NOMO-1 treated with DMSO at 0.1 percent for 48 hours (cell line): ENCODE measurements around the gene ZPBP2.
"Not testable (repeated sequence)": the region's sequence is repeated elsewhere in the genome, so short reads cannot be mapped to it uniquely, and the experiment has no call there.

Experiments
- DNase-seq: peaks from one replicate; lab custom pipeline; 2025; ENCODE audit not compliant: unreplicated experiment; lab: John Stamatoyannopoulos, UW

The ZPBP2 gene, protein sequence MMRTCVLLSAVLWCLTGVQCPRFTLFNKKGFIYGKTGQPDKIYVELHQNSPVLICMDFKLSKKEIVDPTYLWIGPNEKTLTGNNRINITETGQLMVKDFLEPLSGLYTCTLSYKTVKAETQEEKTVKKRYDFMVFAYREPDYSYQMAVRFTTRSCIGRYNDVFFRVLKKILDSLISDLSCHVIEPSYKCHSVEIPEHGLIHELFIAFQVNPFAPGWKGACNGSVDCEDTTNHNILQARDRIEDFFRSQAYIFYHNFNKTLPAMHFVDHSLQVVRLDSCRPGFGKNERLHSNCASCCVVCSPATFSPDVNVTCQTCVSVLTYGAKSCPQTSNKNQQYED

DNA sequence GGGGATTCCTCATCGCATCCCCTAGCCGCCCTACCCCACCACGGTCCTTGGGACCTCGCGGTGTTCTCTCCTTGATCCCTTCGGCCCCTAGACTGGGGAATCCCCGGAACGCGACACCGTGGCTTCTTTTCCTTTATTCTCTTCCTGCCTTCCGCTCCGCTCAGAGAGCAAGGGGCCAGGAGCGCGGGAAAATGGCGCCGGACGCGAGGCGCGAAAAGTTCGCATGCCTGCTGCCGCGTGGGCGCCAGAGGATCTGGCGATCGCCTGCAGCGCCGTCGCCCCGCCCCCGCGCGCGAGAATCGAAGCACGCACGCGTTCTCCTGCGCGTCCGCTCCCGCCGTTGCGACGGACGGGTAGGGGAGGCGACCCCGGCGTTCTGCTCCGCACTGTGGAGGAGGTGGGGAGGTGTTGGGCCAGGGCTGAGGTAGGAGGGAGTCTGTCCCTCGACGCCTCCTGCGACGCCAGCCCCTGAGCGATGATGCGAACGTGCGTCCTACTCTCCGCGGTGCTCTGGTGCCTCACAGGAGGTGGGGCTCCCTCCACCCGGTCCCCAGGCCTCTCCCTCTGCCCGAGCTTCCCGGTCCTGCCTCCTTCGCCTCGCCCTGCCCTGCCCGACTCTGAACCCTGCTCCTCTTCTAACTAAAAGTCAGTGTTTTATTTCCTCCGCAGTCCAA is at the start of gene ZPBP2:
ZPBP2 (plus strand) TSS at position 323 of the 674 bp plus-strand sequence; CDS start at position 476, 153 bp downstream.
- no peak for DNase-seq

DNA sequence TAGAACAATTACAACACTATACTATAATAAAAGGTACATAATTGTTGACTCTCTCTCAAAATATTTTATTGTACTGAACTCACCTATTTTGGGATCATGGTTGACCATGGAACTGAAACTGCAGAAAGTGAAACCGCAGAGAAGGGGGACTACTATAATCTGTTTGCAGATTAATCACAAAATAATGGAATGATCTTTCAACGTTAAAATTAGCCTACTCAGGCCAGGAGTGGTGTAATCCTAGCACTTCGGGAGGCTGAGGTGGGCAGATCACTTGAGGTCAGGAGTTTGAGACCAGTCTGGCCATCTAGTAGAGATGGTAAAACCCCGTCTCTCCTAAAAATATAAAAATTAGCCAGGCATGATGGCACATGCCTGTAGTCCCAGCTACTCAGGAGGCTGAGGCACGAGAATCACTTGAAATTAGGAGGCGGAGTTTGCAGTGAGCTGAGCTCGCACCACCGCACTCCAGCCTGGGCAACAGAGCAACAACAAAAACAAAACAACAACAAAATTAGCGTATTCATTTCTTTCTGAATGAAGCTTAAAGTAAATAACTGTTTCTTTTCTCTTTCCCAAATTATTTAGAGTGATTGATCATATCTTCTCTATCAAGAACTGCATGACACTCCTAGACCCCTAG is 49.5 kb upstream of the ZPBP2 start:
- DNase-seq, result no peak

DNA sequence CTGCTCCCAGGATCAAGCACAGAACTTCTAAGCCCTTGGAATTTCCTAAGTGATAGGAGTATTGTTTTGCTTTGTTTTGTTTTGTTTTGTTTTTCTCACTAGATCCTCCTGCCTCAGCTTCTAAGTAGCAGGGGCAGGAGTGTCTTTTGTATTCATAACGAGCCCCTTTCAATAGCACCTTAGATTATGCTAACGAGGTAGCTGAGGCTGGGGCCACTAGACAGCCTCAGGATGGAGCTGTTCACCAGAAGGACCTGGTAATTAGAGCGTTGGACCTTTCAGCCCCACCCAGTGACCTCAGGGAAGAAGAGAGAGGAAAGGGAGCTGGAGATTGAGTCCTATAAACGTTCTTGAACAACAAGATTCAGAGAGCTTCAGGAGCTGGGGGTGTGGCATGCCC is 47.5 kb upstream of the ZPBP2 start:
- no peak for DNase-seq

DNA sequence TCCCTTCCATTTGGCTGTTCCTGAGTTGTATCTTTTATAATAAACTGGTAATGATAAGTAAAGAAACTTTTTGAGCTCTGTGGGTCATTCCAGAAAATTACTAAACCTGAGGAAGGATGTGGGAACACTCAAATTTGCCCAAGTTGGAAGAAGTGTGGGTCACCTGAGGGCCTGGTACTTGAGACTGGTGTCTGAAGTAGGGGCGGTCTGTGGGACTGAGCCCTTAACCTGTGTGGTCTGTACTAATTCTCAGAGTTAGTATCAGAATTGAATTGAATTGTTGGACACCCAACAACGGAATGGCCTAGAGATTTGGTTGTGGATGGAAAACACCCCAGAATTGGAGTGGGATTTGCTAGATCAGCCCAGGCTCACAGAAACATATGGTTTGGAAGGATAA is 47.0 kb upstream of the ZPBP2 start:
- DNase-seq, result no peak

DNA sequence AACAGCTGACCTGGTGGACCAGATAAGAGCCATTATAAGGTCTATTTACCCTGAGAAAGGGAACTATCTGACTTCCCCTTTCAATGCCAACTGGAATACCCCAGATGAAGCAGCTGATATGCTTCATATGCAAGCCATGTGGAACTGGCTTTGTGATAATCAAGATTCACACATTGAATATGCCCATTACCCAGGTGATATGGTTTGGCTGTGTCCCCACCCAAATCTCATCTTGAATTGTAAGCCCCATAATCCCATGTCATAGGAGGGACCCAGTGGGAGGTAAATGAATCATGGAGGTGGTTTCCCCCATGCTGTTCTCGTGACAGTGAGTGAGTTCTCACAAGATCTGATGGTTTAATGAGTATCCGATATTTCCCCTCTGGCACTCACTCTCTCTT is 46.0 kb upstream of the ZPBP2 start:
- no peak for DNase-seq

DNA sequence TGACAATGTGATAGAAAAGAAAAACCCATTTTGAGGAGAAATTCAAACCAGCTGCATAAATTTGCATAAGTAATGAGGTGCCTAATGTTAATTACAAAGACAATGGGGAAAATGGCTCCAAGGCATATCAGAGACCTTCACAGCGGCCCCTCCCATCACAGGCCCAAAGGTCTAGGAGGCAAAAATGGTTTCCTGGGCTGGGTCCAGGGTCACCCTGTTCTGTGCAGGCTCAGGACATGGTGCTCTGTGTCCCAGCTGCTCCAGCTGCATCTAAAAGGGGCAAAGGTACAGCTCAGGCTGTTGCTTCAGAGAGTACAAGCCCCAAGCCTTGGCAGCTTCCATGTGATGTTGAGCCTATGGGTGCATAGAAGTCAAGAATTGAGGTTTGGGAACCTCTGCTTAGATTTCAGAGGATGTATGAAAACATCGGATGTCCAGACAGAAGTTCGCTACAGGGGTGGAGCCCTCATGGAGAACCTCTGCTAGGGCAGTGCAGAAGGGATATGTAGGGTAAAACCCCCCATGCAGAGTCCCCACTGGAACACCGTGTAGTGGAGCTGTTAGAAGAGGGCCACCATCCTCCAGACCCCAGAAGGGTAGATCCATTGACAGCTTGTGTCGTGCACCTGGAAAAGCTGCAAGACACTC is 44.5 kb upstream of the ZPBP2 start:
- no peak for DNase-seq

DNA sequence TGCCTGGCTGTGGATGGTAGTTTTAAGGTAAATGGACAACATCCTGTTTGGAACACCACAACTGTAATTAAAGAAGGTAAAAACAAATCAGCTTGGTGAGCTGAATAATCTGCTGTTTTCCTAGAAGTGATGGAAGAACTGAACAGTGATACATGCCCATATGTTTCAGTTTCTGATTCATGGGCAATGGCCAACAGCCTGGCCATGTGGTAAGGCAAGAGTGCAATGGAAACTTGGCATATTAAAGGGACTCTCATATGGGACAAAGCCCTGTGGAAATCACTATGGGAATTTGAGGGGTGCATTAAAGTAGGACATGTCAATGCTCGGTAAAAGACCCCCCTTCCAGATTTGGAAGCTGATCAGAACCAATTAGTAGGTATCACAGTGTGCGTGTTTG is 41.7 kb upstream of the ZPBP2 start:
- no peak for DNase-seq

DNA sequence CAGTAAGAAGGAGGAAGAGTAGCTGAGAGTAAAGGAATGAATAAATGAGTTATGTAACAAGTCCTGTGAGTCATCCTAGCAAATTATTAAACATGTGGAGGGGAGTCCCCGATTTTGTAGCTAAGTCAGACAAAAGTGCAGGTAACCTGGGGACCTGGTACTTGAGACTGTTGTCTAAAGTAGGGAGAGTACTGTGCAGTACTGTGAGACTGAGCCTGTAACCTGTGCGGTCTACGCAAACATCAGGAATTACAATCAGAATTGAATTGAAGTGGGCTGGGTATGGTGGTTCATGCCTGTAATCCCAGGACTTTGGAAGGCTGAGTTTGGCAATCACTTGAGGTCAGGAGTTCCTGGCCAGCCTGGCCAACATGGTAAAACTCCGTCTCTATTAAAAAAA is 39.6 kb upstream of the ZPBP2 start:
- DNase-seq, result no peak

DNA sequence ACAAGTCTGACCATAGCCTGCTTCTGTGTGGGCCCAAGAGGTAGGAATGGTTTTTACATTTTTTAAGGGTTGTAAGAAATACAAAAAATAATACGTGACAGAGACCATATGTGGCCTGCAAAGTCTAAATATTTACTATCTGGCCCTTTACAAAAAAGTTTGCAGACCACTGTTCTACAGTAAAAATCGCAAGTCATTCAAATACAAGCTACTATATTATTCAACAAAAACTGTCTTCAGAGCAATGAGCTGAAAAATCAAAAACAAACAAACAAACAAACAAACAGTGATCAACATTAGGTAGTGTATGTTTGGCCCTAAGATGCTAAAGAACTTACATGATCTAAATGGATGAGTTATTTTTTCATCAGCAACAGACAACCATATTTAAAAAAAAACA is 36.4 kb upstream of the ZPBP2 start:
- no peak for DNase-seq

DNA sequence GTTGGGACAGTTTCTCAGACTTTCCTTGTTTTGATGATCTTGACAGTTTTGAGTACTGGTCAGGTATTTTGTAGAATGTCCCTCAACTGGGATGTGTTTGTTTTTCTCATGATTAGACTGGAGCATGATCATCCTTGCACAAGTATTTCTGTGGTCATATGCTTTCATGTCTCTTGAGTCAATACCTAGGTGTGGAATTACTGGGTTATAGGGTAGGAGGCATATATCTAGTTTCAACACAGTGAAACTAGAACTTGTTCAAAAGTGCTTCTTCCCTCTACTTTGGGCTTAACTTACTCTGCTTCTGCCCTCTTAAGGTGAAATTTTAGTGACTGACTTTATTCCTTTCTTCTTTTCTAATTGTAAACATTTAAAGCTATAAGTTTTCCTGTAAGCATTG is 34.0 kb upstream of the ZPBP2 start:
- DNase-seq, result no peak

DNA sequence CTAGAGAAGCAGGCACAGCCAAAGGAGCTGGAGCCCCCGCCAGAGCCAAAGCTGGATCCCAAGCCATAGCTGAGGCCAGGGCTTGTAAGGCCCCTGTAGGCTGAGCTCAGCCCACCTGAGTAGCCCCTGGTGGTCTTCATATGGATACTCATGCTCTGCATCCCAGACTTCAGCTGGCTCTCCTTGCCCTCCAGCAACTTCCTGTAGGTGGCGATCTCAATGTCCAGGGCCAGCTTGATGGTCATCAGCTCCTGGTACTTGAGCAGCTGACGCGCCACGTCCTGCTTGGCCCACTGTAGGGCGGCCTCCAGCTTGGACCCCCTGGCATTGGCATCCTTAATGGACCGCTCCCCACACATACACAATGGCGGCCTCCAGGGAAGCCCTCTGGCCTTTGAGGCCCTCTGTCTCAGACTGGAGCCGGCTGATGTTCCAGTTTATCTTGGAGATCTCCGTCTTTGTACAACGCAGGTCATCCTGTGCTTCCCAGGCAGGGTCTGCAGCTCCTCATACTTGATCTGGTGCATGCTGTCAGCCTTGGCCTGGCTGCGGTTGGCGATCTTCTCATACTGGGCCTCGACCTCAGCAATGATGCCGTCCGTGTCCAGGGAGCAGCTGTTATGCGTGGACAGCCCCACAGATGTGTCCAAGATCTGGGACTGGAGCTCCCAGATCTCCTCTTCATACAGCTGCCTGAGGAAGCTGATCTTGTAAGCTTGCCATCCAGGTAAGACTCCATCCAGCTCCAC is 32.8 kb upstream of the ZPBP2 start:
- DNase-seq, result no peak

DNA sequence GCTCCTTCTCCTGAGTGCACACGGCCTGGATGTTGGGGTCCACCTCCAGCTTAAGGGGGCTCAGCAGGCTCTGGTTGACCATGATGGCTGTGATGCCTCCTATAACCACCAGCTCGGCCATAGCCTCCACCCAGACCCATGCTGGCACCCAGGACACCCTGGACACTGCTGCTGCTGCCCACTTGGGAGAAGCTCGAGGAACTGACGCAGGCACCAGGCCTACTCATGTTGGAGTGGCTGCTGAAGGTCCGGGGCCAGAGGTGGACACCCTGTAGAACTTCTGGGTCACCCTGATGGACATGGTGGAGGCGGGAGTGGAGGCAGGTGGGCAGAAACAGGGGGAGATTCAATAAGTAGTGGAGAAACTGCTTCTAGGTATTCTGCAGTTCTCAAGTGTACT is 31.9 kb upstream of the ZPBP2 start:
- DNase-seq, result no peak

DNA sequence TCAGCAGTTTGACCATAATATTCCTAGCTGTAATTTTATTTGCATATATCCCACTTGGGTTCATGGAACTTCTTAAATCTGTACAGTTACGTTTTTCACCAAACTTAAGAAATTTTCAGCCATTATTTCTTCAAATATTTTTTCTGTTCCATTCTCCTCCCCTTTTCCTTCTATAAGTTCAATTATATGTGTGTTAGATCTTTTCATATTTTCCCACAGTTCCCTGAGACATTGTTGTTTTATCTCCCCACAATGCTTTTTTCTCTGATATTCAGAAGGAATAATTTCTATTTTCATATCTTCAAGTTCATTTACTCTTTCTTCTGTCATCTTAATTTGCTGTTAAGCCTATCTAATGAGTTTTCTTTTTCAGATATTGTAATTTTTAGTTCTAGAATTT is 29.9 kb upstream of the ZPBP2 start:
- DNase-seq, result no peak

DNA sequence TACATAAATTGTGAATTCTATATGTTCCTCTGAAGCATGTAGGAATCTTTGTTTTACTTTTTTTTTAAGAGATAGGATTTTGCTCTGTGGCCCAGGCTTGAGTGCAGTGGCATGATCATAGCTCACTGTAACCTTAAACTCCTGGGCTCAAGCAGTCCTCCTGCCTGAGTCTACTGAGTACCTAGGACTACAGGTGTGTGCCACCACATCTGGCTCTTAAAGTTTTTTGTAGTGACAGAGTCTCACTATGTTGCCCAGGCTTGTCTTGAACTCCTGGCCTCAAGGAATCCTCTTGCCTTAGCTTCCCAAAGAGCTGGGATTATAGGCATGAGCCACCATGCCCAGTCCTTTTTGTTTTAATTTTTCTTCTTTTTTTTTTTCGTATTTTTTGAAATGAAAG is 29.2 kb upstream of the ZPBP2 start:
- DNase-seq, result no peak

DNA sequence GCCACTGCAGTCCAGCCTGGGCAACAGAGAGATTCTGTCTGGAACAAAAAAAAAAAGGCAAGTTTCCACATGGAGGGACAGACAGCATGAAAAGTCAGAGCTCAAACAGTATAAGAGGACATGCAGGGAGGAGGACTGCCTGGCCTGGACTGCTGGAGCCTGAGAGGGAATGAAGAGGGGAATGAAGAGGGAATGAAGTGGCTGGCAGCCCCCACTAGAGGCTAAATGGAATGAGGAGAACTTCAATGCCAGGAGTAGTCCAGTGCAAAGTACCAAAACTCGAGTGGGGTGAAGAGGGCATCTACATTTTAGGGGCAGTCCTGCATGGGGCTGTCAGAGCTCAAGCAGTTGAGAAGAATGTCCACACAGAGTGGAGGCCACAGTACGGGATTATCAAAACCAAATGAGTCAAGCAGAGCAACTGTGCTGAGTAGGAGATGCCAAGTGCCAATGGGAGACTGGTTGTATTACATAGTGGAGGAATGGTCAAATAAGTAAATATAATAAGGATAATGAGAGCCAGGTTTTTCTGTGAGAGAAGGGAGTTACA is 26.8 kb upstream of the ZPBP2 start:
- no peak for DNase-seq

DNA sequence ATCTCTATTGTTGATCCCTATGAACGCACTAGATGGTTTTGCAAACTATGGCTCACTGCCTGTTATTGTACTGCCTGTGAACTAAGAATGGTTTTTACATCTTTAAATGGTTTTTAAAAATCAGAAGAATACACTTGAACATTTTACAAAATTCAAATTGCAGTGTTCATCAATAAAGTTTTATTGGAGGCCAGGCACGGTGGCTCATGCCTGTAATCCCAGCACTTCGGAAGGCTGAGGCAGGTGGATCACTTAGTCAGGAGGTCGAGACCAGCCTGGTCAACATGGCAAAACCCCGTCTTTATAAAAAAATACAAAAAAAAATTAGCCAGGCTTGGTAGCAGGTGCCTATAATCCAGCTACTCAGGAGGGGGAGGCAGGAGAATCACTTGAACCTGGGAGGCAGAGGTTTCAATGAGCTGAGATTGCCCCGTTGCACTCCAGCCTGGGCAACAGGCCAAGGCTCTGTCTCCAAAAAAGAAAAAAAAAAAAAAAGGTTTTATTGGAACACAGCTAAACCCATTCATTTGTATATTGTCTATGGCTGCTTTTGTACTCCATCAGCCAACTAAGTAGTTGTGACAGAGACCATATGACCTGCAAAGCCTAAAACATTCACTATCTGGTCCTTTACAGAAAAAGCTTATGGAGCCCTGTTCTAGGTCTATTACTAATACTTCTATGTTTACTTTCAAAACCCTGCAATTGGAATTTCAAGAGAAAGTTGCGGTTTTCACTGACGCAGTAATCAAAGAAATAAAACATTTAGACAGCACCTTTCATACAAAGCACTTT is 22.8 kb upstream of the ZPBP2 start:
- no peak for DNase-seq

DNA sequence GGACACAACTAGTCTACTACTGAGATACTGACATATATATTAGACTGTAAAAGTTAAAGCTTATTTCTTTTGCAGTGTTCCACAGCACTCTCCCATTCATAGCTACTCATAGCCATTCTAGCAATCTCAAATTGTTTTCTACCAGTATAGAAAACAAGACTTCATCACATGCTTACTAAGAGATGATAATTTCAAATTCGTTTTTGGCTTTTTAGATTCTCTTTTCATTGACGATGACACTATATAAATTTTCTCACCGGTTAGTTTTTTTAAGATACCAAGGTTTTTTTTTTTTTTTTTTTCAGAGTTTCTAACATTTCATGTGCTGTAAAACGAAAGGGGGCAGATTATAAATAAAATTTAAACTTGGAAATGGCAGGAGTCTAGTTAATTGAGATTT is 21.8 kb upstream of the ZPBP2 start:
- DNase-seq, result no peak

DNA sequence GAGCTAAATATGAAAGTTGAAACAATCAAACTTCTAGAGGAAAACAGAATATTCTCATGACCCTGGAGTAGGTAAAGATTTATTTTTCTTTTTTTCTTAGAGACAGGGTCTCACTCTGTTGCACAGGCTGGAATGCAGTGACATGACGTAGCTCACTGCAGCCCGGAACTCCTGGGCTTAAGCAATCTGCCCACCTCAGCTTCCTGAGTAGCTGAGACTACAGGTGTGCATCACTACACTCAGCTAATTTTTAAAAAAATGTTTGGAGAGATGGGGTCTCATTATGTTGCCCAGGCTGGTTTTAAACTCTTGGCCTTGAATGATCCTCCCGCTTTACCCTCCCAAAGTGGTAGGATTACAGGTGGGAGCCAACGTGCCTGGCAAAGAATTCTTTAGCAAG is 19.4 kb upstream of the ZPBP2 start:
- no peak for DNase-seq

DNA sequence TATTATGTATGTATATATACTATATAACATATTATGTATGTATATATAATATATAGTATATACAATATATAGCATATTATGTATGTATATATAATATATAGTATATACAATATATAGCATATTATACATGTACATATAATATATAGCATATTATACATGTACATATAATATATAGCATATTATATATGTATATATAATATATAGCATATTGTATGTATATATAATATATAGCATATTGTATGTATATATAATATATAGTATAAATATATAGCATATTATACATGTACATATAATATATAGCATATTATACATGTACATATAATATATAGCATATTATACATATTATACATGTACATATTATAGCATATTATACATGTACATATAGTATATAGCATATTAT is 17.8 kb upstream of the ZPBP2 start:
- DNase-seq, result not testable (repeated sequence)

DNA sequence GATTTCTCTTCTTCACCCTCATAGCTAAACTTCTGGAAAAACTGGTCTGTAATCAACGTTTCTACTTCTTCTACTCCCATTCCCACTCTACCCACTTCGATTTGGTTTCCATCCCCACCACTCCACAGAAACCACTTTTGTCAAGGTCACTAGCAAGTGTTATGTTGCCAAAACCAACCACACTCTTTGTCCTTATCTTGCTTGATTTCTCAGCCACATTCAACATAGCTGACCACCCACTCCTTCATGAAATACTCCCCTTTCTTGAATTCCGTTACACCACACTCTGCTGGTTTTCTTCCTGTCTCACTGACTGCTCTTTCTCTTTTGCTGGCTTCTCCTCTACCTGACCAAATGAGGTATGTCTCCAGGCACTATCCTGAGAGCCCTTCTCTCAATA is 15.8 kb upstream of the ZPBP2 start:
- no peak for DNase-seq
